Natural killer cell (primary cell): ENCODE data around the gene LHPP. TPM values are rescaled to one million over a fixed set of nuclear protein-coding genes. Genes with fewer than 3 reads are reported as not detected.

Experiments
- ATAC-seq, 3 donors: fragments of 150-1000 bp in 2 of 3; fragments of 200-7000 bp in 1 of 3; cut with Tn5 transposase; 1 replicate in 1 of 3; 2 replicates in 2 of 3; pipeline ENCODE4 v1.10.0; 2021; ENCODE audit warnings: mild to moderate bottlenecking in 2 of 3, moderate library complexity in 2 of 3
- DNase-seq, 2 donors: peaks; one replicate each; pipeline versions ENCODE4 v3.0.0 to v3.0.0-alpha.2; 2013 to 2021; ENCODE audit warnings: mixed read lengths in 1 of 2
- H3K27ac ChIP-seq: one replicate; pipeline ENCODE4 v1.5.1; 2013; ENCODE audit warnings: mild to moderate bottlenecking, low read length
- H3K27me3 ChIP-seq: one replicate; pipeline ENCODE4 v1.6.1; 2013; ENCODE audit warnings: low read length; ENCODE audit not compliant: control insufficient read depth, insufficient read depth
- H3K36me3 ChIP-seq: one replicate; pipeline ENCODE4 v1.6.1; 2013; ENCODE audit warnings: low read length; ENCODE audit not compliant: control insufficient read depth, insufficient read depth
- H3K4me1 ChIP-seq: one replicate; pipeline ENCODE4 v1.6.1; 2013; ENCODE audit warnings: low read length; ENCODE audit not compliant: control insufficient read depth, insufficient read depth
- H3K4me3 ChIP-seq: one replicate; pipeline ENCODE4 v1.5.1; 2013; ENCODE audit warnings: low read length
- H3K9me3 ChIP-seq: one replicate; pipeline ENCODE4 v1.6.1; 2013; ENCODE audit warnings: low read length; ENCODE audit not compliant: control insufficient read depth, insufficient read depth
- H3K27ac Mint-ChIP-seq, 2 donors: one replicate each; pipeline ENCODE4 v1.8.0; 2022; ENCODE audit warnings: mild to moderate bottlenecking in 2 of 2, mixed read lengths in 2 of 2, moderate library complexity in 1 of 2
- H3K27me3 Mint-ChIP-seq, 2 donors: one replicate each; pipeline ENCODE4 v1.8.0; 2022; ENCODE audit warnings: low read depth in 2 of 2, mixed read lengths in 2 of 2
- H3K36me3 Mint-ChIP-seq: one replicate; pipeline ENCODE4 v1.8.0; 2022; ENCODE audit warnings: mixed read lengths
- H3K4me1 Mint-ChIP-seq, 2 donors: one replicate each; pipeline ENCODE4 v1.8.0; 2022; ENCODE audit warnings: mixed read lengths in 2 of 2
- H3K4me3 Mint-ChIP-seq: one replicate; pipeline ENCODE4 v1.8.0; 2022; ENCODE audit warnings: mild to moderate bottlenecking, moderate library complexity, mixed read lengths
- H3K9me3 Mint-ChIP-seq, 2 donors: one replicate each; pipeline ENCODE4 v1.8.0; 2022; ENCODE audit warnings: mixed read lengths in 2 of 2
- WGBS: methylation state at CpG from one replicate; pipeline ENCODE4 v1.1.7; 2013; ENCODE audit warnings: missing lambda C conversion rate; ENCODE audit not compliant: insufficient coverage; 5-methylcytosine and 5-hydroxymethylcytosine counted together
- intact Hi-C: fragments of 100-400 bp; cut with micrococcal nuclease; formaldehyde crosslinking; loops from one replicate; pipeline ENCODE4 v1.14.2; 2022
- total RNA-seq, 4 donors: library from RNA; stranded (reverse); fragments of 120-200 nt in 1 of 4; gene quantifications; one replicate each; pipeline versions ENCODE4 v1.2.3 to v1.2.4, GENCODE V29; 2013 to 2022
- TF ChIP-seq, protein P1 (sequence below): fragments of 200-600 bp; IDR thresholded peaks from one replicate; pipeline ENCODE4 v1.8.0; 2022; ENCODE audit warnings: antibody characterized with exemption

LHPP gene
- total RNA-seq, 3 donors from 2014 or later (not counting 1 experiment from before 2014, with no cell fraction given): 12.3 to 19.3 (median 14.8) TPM

DNA sequence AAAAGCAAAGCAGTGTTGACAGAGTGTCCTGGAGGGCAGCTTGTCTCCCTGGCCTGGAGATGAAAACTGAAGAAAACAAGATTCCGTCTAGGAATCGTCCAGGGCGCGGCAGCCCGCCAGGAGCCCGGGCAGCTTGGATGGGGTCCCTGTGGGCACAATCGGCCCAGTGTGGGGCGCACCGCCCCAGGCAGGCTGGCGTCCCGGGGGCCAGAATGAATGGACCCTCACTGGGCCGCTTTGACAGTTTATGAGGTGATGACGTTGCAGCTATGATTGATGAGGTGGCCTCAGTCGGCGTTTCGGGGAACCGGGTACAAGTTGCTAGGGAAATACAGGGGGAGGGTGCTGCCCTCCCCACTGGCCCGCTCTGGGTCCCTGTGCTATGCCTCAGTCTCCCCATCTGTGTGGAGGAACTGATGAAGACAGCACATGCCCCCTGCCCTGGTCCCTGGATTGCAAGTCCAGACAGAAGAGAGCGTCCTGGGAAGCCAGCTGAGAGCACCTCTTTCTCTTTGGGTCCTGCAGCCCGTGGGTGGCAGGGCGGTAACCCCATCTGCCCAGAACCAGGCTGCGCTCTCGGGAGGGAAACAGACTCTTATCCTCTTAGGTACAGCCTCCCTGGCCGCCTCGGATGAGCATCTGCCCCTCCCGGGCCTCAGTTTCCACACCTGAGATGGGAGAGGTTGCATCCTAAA is 131.3 kb downstream of the LHPP start:
- intact Hi-C loops: no loop called here
- H3K27me3 Mint-ChIP-seq: no peaks in the 10 kb centered on the region
- no peaks in the 10 kb centered on the region for H3K9me3 Mint-ChIP-seq
- WGBS: 97% methylated on average over 26 of the region's 26 CpGs
- DNase-seq (no peak), ATAC-seq (no peak)
- H3K27me3 ChIP-seq: no peaks in the 10 kb centered on the region
- H3K4me1 ChIP-seq: peaks cover 6% of the 10 kb centered on the region
- no peaks in the 10 kb centered on the region for H3K36me3 Mint-ChIP-seq
- no peak overlapping the region for H3K4me3 ChIP-seq
- H3K4me3 Mint-ChIP-seq: no peak overlapping the region
- no peaks in the 10 kb centered on the region for H3K9me3 ChIP-seq
- H3K27ac ChIP-seq: no peak overlapping the region
- TF ChIP-seq, protein P1, sequence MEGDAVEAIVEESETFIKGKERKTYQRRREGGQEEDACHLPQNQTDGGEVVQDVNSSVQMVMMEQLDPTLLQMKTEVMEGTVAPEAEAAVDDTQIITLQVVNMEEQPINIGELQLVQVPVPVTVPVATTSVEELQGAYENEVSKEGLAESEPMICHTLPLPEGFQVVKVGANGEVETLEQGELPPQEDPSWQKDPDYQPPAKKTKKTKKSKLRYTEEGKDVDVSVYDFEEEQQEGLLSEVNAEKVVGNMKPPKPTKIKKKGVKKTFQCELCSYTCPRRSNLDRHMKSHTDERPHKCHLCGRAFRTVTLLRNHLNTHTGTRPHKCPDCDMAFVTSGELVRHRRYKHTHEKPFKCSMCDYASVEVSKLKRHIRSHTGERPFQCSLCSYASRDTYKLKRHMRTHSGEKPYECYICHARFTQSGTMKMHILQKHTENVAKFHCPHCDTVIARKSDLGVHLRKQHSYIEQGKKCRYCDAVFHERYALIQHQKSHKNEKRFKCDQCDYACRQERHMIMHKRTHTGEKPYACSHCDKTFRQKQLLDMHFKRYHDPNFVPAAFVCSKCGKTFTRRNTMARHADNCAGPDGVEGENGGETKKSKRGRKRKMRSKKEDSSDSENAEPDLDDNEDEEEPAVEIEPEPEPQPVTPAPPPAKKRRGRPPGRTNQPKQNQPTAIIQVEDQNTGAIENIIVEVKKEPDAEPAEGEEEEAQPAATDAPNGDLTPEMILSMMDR: no peak
- H3K27ac Mint-ChIP-seq: no peak overlapping the region
- H3K36me3 ChIP-seq: no peaks in the 10 kb centered on the region
- H3K4me1 Mint-ChIP-seq: peaks cover 0 to 7% of the 10 kb centered on the region in 2 donors

DNA sequence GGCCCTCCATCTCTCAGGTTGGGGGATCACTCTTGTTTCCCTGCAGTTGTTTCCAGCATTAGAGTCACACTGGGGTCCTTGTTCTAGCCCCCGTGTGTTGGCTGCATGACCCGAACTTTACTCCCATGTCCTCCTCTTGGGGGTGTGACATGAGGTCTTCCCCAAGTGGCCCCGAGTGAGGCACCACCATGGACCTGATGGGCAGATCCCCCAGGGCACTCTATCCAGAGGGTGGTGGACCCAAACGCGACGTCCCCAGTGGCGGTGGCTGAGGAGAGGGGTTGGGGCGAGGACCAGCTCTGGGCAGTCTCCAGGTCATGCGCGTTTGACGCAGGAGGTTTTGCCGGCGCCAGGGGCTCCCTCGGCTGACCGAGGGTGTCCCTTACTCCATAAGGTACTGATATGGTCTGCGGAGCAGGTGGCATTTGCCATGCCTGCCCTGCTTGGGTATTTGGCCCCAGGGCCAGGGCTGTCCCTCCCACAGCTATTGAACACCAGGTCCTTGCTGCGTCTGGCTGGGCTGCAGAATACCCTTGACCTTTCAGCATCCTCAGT is 131.9 kb downstream of the LHPP start:
- H3K36me3 ChIP-seq: no peaks in the 10 kb centered on the region
- no peak overlapping the region for H3K27ac ChIP-seq
- no peaks in the 10 kb centered on the region for H3K9me3 Mint-ChIP-seq
- TF ChIP-seq, protein P1: no peak
- H3K27me3 ChIP-seq: no peaks in the 10 kb centered on the region
- no peak overlapping the region for H3K4me3 ChIP-seq
- DNase-seq (no peak), ATAC-seq (no peak)
- peaks cover 10% of the 10 kb centered on the region for H3K4me1 ChIP-seq
- WGBS: 95% methylated on average over 17 of the region's 17 CpGs
- no peaks in the 10 kb centered on the region for H3K9me3 ChIP-seq
- H3K4me3 Mint-ChIP-seq: no peak overlapping the region
- H3K4me1 Mint-ChIP-seq: peaks cover 0 to 10% of the 10 kb centered on the region in 2 donors
- no peak overlapping the region for H3K27ac Mint-ChIP-seq
- H3K27me3 Mint-ChIP-seq: no peaks in the 10 kb centered on the region
- intact Hi-C loops: no loop called here
- H3K36me3 Mint-ChIP-seq: no peaks in the 10 kb centered on the region

DNA sequence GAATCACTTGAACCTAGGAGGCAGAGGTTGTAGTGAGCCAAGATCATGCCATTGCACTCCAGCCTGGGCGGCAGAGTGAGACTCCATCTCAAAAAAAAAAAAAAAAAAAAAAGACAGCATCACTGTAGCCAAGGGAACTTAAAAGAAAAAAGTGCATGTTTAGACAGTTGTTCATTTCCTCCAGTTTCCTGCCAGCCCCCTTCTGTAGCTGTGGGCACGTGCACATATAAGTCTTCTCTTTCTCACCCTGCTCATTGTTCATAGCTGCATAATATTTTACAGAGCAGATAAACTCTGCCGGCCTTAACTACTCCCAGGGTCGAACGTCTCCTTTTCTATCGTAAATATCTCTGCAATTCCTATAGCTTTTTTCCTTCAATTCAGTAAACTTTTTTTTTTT is 132.6 kb downstream of the LHPP start:
- no peak overlapping the region for H3K27ac ChIP-seq
- H3K4me3 Mint-ChIP-seq: no peak overlapping the region
- H3K9me3 Mint-ChIP-seq: no peaks in the 10 kb centered on the region
- ATAC-seq (no peak), DNase-seq (no peak)
- no peaks in the 10 kb centered on the region for H3K9me3 ChIP-seq
- H3K4me3 ChIP-seq: no peak overlapping the region
- H3K36me3 ChIP-seq: no peaks in the 10 kb centered on the region
- H3K27me3 ChIP-seq: no peaks in the 10 kb centered on the region
- intact Hi-C loops: no loop called here
- no peaks in the 10 kb centered on the region for H3K36me3 Mint-ChIP-seq
- peaks cover 10% of the 10 kb centered on the region for H3K4me1 ChIP-seq
- TF ChIP-seq, protein P1: no peak
- no peaks in the 10 kb centered on the region for H3K27me3 Mint-ChIP-seq
- no peak overlapping the region for H3K27ac Mint-ChIP-seq
- H3K4me1 Mint-ChIP-seq: peaks cover 0 to 18% of the 10 kb centered on the region in 2 donors
- whole genome bisulfite sequencing: 89% methylated on average over 6 of the region's 6 CpGs
